A673 (cell line): Measurements from ENCODE around the gene MAN2A2.

Source experiments
- EZH2 ChIP-seq: fragments of 200-600 bp; sonication (generic); IDR thresholded peaks from 2 replicates; pipeline ENCODE4 v1.6.1; 2017; ENCODE audit warnings: borderline replicate concordance, low read depth, mild to moderate bottlenecking, mixed read lengths, antibody characterized with exemption, low read length; ENCODE audit not compliant: poor library complexity, severe bottlenecking
- TF ChIP-seq, protein P1 (sequence below): fragments of 300-800, 200-600 bp; sonication (generic); conservative IDR thresholded peaks from 2 replicates; pipeline ENCODE4 v1.5.1; 2017; ENCODE audit warnings: low read depth, mild to moderate bottlenecking, antibody characterized with exemption, low read length, moderate library complexity, mixed read lengths

DNA sequence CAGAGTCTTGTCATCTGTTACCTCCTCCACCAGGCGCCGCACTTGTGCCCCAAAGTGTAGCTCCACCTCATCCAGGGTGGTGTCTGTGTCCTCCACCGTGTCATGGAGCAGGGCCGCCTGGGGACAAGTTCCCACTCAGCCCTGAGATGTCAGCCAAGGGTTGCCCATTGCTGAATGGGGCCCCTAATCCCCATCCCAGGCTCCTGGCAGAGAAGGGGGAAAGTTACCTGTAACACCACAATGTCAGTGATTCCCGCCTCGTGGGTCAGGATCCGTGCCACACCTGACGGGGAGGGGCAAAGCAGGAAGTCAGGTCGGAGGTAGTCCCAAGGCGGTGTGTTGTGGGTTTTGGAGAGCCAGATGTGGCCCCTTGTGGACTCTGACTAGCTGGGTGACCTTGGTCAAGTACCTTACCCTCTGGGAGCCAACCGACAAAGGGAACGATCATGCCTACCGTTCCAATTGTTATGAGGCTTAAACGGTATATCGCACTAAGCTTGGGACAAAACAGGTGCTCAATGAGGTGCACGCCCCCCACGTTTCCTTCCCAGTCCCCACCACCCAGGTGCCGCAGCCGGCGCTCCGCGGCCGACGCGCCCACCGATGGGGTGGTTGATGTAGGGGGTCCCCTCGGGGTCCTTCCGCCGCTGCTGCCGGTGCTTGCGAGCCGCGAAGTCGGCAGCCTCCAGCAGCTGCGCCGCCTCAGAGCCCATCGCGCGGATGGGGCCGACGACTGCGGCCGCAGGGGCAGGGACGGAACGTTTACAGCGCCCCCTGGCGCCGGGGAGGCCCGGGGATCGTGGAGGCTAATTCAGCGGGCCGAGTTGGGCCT lies 28.9 kb downstream of the MAN2A2 start, which contains the start of gene HDDC3:
- TF ChIP-seq, protein P1, sequence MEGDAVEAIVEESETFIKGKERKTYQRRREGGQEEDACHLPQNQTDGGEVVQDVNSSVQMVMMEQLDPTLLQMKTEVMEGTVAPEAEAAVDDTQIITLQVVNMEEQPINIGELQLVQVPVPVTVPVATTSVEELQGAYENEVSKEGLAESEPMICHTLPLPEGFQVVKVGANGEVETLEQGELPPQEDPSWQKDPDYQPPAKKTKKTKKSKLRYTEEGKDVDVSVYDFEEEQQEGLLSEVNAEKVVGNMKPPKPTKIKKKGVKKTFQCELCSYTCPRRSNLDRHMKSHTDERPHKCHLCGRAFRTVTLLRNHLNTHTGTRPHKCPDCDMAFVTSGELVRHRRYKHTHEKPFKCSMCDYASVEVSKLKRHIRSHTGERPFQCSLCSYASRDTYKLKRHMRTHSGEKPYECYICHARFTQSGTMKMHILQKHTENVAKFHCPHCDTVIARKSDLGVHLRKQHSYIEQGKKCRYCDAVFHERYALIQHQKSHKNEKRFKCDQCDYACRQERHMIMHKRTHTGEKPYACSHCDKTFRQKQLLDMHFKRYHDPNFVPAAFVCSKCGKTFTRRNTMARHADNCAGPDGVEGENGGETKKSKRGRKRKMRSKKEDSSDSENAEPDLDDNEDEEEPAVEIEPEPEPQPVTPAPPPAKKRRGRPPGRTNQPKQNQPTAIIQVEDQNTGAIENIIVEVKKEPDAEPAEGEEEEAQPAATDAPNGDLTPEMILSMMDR, result peak; percentile 97
- no peak for TF ChIP-seq EZH2
